ENCODE measurements around the gene SLX9.

SLX9 gene

DNA sequence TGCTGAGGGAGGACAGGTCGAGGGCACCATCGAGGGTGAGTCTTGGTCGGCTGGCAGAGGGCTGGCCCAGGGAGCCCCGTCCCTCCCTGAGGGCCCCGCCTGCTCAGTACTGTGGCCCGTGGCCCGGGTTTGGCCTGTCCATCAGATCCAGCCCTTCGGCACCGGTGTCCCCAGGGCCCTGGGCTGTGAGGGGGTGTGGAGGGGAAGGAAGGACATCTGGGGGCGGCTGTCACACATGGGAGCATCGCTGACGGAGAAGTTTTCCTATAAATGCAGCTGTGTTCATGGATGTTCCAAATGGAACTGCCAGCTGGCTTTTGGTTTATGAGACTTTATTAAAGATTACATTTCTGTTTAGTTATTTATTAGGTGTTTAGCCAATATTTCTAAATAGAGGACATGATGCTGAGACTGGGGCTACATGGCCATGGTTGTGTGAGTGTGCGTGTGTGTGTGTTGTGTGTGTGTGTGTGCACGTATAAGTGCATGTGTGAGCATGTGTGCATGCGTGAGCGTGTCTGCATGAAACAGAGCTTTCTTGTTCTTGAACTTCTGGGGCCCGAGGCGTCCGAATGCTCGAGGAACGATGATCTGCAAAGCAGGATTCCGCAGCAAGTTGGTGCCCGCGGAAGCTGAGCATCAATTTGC lies 54.3 kb downstream of the SLX9 start:
- no peak for DNase-seq

DNA sequence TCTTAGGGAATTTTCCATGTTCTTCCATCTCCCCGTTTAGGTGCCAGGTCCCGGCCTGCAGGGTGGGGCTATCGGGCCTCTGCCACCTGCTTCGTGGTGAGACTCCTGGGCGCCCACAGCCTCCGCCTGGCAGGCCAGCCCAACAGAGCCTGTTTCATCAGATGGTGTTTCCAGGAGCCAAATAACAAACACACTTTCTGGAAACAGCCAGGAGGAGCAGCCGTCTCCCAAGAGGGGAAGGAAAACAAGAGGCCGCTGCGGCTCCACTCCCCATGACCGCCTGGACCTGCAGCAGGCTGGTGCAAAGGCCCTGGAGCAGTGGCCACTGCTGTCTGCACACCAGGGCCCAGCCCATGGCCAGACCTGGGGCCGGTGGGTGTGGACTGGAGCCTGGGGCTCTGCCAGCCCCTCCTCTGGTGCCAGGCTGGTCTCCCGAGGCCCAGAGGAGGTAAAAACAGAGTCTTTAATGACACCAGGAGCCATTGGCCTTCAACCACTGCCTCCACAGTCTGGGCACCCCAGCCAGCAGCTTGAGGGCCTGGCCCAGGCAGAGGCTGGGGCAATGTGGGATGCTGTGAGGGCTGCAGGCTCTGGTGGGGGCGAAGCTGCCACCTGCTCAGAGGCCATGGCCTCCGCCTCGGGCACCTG lies 55.0 kb downstream of the SLX9 start:
- DNase-seq = no peak

DNA sequence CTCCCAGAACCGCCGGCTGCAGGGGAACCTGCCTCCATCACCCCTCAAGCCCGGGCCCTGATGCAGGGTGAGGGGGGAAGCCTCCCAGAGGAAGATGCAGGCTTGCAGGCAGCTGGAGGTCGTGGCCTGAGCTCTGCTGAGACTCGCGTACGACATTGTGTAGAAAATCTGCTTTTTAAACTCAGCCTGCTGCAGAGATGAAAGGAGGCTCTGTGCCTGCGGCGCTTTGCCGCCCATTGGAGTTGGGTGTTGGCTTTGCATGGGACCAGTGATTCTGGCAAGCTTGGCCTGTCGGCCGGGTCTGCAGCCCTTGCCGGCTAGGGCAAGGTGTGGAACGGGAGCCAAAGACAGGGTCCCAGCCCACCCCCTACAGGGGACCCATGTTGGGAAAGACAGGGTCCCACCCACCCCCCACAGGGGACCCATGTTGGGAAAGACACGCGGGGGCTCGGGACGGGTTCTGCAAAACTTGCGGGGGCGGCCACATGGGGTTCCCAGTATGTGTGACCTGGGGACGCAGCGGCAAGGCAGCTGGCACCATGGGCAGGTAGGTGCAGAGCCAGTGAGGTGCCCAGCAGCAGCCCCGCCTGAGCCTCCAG lies 55.6 kb downstream of the SLX9 start:
- no peak for DNase-seq

DNA sequence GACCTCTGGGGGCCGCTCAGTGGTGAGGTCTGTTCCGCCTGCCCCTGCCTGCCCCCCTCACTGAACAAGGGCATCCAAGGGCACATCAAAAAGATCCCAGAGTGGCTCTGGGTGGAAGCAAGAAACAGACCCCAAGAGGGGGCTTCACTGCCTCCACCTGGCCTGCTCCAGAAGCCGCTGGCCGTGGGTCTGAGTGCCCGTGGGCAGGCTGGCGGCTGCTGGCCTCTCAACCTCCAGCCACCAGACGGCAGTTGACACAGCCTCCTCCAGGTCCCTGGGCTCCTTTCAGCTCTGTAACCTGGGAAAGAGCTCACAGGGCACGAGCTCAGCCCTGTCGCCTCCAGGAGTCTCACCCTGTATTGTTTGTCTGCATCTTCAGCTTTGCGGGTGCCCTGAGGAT lies 56.3 kb downstream of the SLX9 start:
- DNase-seq = no peak

DNA sequence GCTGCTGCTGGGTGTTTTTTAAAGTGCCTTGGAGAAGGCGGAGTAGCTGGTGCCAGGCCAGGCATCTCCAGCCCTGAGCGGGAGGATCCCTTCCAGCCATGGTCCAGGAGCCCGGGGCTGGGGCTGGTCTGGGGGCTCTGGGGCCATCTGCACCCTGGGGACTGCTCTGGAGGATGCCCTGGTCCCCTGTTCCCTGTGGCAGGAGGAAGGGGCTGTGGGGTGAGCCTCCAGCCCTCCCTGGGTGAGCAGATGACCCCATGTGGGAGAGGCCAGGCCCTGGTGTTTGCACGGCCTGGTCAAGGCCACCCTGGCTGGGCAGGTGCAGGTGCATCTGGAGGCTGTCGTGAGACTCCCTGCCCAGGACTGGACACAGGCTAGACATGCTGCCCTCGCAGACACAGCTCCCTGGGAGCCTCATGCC lies 56.7 kb downstream of the SLX9 start:
- DNase-seq = no peak

DNA sequence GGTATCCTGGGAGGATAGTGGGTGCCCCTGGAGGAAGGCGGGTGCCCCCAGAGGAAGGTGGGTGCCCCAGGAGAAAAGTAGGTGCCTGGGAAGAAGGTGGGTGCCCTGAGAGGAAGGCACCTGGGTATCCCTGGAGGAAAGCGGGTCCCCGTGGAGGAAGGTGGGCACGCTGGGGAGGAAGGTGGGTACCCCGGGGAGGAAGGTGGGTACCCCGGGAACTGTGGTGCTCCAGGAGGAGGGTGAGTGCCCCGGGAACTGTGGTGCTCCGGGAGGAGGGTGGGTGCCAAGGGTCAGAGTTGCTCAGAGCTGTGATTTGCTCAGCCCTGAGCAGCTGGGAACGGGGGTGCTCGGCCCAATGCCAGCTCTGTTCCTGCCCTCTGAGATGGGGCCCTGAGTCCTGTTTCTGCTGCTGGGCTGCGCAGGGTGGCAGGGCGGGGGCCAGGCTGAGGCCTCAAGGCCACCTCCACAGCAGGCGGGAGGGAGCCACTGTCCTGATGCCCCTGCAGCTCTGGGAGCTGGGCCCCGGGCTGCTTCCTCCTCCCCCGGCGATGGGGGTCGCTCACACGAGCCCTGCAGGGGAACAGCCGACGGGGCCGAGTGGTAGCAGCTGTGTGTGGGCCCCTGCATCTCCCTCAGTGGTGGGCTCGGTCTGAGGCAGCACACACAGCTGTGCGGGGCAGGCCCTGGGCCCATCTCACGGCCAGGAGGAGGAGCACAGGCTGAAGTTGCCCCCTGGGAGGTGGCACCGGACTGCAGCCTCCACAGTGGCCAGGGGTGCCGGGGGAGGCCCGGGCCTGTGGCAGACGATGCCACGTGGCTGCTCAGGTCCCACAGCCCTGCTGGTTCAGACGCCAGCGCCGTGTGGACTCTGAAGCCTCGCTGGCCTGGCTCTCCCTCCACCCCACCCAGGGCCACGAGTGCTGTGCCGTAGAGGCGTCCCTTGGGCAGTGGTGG lies 57.4 kb downstream of the SLX9 start:
- no peak for DNase-seq

DNA sequence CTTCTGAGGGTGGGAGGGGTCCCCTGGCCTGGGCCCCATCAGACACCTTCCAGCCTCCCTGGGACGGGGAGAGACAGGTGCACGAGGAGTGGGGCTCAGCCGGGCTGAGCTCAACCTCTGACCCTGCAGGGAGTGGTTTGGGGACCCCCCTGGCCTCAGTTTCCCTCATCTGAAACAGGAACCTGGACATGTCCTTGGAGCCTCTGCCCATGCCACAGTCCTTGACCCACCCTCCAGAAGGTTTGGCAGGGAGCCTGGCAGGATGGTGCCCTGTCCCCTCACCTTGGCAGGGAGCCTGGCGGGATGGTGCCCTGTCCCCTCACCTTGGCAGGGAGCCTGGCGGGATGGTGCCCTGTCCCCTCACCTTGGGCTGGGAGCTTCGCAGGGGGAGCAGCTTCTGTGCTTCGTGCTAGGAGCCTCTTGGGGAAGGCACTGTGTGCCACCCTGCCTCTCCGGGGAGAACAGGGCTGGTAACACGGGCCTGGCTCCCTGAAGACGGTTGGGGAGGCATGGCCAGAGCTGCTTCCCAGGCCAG lies 58.3 kb downstream of the SLX9 start:
- DNase-seq = no peak

DNA sequence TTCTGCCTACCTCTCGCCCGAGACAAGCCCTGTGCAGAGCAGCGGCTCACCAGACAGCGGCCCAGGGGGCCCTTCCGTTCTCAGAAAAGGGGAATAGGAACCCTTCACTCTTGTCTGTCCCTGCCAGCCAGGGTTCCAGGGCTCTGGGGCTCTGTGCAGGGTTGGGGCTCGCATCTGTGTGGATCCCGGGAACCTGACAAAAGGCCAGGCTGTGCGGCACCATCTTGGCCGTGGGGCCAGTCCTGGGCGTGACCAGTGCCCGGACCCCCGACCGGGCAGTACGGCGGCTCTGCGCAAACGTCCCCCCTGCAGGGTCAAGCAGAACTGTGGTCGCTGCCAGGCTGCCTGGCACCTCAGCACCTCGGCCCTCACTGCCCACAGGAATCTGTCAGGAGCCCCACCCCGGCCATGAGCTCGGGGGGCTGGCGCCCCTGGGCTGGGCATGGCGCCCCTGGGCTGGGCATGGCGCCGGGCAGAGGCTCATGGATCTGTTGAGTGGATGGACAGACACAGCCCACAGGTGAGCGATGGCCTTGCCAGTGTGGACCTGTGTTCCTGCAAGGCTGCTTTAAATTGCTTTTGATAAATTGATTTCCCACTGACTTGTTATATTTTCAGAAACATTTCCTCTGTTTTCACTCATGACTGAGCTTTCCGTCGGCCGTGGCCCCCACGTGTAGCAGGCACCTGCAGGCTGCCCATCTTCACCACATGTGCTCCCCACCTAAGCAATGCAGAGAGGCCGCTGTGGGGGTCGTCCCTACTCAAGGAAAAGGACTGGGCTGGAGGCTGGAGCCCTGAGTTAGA lies 59.0 kb downstream of the SLX9 start:
- DNase-seq = no peak

DNA sequence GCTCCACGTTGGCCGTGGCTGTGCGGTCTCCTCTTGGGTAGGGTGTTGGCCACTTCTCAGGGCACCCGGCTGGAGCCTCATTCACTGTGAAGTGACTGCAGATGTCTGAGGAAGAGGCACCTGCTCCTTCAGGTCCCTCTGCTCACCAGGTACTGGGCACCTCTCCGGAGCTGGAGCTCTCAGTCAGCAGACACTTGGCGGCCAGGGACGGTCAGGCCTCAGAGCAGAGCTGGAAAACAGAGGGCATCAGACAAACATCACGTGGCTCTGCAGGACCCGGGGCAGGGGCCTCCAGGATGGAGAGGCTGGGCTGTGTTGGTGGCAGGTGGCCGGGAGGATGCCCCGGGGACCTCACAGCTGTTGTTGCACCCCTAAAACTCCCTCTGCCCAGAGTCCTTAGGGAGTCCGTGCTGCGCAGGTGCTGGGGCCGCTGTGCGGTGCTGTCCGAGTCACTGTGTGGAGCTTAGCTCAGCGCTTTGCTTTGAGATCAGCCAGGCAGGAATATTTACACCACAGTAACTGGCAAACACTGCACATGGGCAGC lies 59.7 kb downstream of the SLX9 start:
- DNase-seq = no peak

DNA sequence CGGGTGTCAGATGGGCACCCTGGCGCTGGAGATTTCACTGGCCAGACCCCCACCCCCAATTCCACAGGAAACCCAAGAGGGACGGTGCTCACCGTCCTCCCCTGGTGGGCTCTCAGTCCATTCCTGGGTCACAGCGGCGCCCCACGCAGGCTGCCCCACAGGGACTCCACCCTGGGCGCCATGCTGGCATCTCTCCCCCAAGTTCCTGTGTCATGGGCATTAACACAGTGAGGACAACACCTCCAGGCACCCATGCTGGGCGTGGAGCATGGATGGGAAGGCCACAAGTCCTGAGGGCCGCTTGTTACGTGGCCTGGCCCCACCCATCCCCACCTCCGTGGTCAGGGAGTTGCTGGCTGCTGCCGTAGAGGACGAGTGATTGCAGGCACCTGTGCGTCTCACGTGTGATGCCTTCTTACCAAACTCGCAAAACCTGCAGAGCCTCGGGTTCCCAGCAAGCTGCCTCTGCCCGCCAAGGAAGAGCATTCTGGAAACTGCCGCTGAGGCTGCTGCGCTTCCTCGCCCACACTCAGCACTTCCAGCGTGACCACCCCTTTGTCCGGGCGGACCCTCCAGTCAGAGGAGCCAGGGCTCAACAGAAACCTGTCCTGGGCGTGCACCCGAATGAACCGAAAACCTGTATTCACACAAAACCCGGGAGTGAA lies 60.3 kb downstream of the SLX9 start:
- no peak for DNase-seq

DNA sequence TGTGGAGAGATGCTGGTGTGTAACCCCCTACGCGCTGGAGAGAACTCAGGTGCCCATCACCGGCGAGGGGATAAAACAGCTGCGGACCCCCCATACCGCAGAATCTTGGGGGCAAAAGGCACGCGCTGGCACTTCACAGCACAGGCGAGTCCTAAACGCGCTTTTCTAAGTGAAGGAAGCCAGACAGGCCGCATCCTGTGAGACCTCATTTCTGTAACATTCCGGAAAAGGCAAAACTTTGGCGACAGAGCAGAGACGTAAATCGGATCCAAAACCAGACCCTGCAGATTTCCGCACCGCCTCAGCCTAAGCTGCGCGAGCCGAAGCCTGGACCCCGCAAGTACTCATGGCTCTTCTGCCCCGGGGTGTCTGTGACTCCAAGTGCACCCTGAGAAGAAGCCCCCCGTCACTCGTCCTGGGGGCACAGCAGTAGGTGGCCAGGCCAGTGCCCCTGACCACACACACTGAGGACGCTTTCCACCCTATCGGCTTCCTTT lies 60.9 kb downstream of the SLX9 start:
- no peak for DNase-seq

DNA sequence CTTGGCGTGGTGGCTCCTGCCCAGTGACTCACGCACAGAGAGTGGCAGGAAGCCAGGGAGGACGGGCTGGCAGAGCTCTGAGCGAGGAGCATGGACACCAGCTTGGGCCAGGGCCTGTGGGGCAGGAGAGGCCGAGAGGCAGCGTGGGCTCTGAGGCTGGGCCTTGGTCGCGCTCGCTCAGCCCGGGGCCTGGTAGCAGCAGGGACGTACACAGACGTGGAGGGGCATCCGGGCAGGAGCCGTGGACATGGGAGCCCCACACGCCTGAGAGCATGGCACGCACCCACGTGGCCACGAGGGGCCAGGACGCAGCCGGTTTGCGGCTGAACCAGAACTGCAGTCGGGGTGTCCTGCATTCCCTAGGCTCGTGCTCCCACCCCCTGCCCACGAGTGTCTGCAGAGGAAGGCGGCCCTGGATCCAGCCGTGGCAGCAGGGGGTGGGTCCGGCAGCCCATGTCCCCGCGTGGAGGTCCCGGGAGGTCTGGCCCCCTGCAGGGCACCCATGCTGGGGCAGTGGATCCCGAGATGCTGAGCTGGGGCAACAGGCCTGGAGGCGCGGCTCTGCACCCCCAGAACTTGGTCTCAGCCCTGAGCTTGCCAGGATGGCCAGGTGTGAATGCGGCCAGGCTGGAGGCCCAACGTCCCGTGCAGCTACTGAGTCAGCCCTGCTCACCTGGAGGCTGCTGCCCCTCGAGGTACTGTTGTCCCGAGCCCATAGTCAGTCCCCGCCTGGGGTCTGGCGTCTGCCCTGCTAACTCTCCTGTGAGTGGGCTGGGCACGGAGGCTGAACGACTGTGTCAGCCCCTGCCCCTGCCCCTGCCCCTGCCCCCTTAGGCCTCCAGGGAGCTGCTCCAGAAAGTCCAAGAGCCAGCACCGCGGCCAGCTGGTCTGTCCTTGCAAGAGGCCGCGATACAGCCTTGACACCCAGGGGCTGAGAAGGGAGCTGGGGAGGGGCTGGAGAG lies 61.6 kb downstream of the SLX9 start:
- no peak for DNase-seq

DNA sequence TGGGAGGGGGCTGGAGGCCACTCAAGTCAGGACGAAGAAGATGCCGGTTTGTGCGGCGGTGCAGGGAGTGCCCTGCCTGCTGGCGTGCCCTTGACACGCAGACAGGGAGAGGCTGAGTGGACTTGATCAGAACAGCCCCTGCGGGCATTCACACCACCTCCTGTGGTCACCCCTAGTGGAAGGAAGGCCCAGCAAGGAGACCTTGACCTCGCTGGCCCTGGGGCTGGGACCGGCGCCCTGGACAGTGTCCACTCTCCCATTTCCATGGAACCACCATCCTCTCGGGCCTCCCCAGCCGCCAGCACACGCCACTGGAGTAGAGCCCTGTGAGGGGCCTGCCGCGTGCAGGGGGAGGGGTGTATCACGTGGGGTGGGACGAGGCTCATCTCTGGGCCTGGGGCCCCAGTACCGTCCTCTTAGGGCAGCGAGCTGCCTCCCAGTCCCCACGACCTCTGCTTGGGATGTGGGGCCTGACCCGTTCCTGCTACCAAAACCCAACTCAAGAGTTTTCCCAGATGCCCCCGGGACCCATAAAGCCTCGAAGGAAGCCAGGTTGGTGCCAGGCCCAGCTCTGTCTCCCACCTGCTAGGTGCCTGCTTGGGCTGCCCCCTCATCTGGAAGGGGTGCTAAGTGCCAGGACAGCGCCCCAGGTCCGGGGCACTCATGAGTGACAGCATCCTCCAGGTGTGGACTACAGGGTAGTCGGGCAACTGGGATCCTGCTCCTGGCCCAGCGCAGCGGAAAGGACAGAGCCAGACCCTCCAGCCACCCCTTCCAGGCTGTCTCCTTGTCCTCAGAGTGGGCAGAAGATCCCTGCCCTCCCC lies 62.8 kb downstream of the SLX9 start:
- DNase-seq = no peak

DNA sequence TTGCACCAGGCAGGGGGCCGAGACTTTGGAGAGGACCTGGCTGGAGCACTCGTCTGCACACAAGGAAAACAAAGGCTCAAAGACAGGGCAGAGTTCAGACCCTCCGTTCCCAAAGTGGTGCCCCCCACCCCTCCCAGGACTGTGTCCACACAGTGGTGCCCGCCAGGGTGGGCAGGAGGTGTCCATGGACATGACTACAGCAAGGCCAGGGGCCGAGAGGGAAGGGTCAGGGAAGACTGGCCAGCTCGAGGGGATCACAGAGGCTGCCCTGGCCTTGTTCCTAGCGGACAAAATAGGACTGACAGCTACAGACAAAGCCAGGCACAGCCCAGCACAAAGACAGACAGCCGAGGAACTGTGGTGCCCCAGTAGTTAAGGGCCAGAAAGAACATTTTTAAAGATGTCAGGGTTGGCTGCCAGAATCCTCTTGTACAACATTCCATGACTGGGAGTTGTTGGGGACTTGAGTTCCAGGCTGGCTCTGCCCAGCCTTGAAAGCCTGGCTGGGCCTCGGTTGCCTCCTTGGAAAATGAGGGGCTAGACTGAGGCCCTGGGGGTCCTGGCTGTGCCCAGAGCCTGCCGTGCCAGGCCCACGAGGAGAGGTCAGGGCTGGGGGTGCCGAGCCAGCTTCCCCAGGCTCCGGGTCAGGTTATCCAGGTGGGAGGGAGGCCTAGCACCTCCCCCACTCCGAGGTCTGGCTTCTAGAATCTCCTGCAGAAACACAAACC lies 63.7 kb downstream of the SLX9 start:
- no peak for DNase-seq

DNA sequence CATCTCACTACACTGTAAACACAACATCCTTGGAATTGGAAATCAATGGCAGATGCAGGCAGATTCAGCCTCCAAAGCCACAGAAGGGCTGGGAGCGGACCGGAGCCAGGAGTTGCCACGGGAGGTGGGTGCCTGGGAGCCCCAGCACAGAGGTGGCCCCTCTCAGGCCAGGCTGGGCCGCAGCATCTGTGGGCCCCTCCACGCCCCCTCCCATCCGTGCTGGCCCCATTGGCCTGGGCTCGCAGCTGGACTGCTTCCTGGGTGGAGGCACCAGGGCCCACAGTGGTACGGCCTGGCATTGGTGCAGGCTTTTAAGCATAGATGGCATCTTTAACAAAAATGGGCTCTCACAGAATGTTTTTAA lies 64.2 kb downstream of the SLX9 start:
- no peak for DNase-seq

DNA sequence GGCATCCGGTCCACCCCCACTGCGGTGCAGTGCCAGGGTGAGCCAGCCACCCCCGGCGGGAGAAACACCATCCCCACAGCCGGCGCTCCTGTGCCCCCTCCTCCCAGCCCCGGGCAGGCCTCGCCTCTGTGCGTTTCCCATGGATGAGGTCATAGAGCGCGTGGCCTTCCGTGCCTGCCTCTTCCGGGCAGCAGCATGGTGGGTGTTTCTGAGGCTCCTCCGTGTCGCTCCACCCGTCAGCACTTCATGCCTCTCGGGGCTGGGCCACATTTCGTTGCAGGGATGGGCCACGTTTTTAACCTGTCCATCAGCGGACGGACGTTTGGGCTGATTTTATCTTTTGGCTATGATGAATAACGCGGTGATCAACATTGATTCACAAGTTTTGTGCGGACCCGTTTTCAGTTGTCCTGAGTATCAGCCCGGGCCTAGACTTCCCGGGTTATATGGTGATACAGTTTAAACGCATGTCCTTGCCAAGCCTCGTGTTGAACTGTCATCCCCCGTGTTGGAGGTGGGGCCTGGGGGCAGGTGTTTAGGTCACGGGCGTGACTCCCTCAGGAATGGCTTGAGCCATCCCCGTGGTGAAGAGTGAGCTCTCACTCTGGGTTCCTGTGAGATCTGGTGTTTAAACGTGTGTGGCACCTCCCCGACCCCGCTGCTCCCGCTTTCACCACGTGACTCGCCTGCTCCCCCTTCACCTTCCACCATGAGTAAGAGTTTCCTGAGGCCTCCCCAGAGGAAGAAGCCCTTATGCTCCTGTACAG lies 64.8 kb downstream of the SLX9 start:
- DNase-seq = no peak

DNA sequence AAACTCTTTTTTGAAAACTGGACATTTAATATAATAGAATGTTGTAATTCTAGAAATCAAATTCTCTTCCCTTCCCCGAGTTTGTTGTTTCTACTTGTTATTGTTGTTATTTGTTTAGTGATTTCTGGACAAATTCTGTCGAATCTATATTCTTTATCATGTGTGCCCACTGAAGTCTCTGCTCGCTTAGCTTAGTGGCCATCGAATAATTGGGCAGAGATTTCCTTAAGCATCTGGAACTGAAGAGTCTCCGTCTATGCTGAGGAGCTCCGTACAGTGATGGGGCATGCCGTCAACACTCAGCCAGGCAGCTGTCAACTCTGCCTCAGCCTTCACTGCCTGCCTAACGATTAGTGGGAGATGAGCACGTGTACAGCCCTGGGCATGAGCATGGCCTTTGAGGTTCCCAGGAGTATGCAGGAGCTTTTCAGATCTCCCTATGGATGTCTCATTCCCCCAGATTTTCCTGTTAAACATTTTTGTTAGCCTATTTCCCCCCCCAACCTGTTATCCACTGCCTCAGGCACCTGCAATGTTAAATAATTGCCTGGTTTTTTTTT lies 66.8 kb downstream of the SLX9 start:
- no peak for DNase-seq
